PC-3 (cell line): ENCODE data around the gene HSPB6. TPM values are rescaled to one million over a fixed set of nuclear protein-coding genes. Genes with fewer than 3 reads are reported as not detected.

ENCODE experiments used
- ATAC-seq: fragments of 200-7000 bp; cut with Tn5 transposase; 2 replicates; pipeline ENCODE4 v1.9.1; 2020; ENCODE audit warnings: mild to moderate bottlenecking, moderate library complexity
- BruUV-seq: library from RNA; stranded (reverse); fragments of 400-500 nt; replicated peaks from 2 replicates; lab custom pipeline; 2021; lab: Mats Ljungman, UMichigan
- CTCF ChIA-PET: fragments of 300-600 bp; sonication (Branson Sonifier 250); formaldehyde crosslinking; loops from one replicate; lab custom pipeline; 2022; ENCODE audit warnings: antibody characterized with exemption; lab: Charles Lee
- POLR2A ChIA-PET: fragments of 300-600 bp; sonication (Branson Sonifier 250); formaldehyde crosslinking; loops from one replicate; lab custom pipeline; 2022; ENCODE audit warnings: antibody characterized with exemption; ENCODE audit not compliant: unreplicated experiment; lab: Charles Lee
- DNase-seq: peaks from one replicate; pipeline ENCODE4 v3.0.0-alpha.2; 2015
- H2AFZ ChIP-seq: fragments of 300-600 bp; sonication (generic); 2 replicates; pipeline ENCODE4 v1.6.0; 2016; ENCODE audit warnings: antibody characterized with exemption, low read length
- H3F3A ChIP-seq: fragments of 300-600 bp; sonication (generic); one replicate; pipeline ENCODE4 v1.6.0; 2017; ENCODE audit warnings: antibody characterized with exemption, low read length, control low read depth, mild to moderate bottlenecking; ENCODE audit not compliant: unreplicated experiment
- H3K27ac ChIP-seq: fragments of 300-600 bp; sonication (generic); 2 replicates; pipeline ENCODE4 v1.5.1; 2016; ENCODE audit warnings: mild to moderate bottlenecking, low read length
- H3K27me3 ChIP-seq: fragments of 300-600 bp; sonication (generic); 2 replicates; pipeline ENCODE4 v1.6.1; 2016; ENCODE audit warnings: low read length, mixed read lengths
- H3K36me3 ChIP-seq: fragments of 300-600 bp; sonication (generic); 2 replicates; pipeline ENCODE4 v1.6.1; 2016; ENCODE audit warnings: low read depth, mixed run types, low read length, mixed read lengths
- H3K4me1 ChIP-seq: fragments of 300-600 bp; sonication (generic); 2 replicates; pipeline ENCODE4 v1.5.1; 2016; ENCODE audit warnings: low read length; ENCODE audit not compliant: insufficient read depth
- H3K4me2 ChIP-seq: fragments of 300-600 bp; sonication (generic); 2 replicates; pipeline ENCODE4 v1.6.0; 2016; ENCODE audit warnings: low read length
- H3K4me3 ChIP-seq: fragments of 300-600 bp; sonication (generic); 2 replicates; pipeline ENCODE4 v1.5.1; 2016; ENCODE audit warnings: mild to moderate bottlenecking, low read length, mixed read lengths
- H3K79me2 ChIP-seq: fragments of 300-600 bp; sonication (generic); 2 replicates; pipeline ENCODE4 v1.6.1; 2017; ENCODE audit warnings: low read length, mixed read lengths
- H3K9ac ChIP-seq: fragments of 300-600 bp; sonication (generic); 2 replicates; pipeline ENCODE4 v1.6.0; 2016; ENCODE audit warnings: mild to moderate bottlenecking, low read length
- H3K9me2 ChIP-seq: fragments of 300-600 bp; sonication (generic); replicated peaks from 2 replicates; pipeline ENCODE4 v1.6.1; 2016; ENCODE audit warnings: mixed run types, low read length, mixed read lengths
- H3K9me3 ChIP-seq: fragments of 300-600 bp; sonication (generic); 2 replicates; pipeline ENCODE4 v1.6.1; 2016; ENCODE audit warnings: low read length, mixed read lengths
- H4K20me1 ChIP-seq: fragments of 300-600 bp; sonication (generic); 2 replicates; pipeline ENCODE4 v1.6.1; 2016; ENCODE audit warnings: low read length, mixed read lengths
- EZH2 ChIP-seq: fragments of 300-600 bp; sonication (generic); IDR thresholded peaks from one replicate; pipeline ENCODE4 v1.6.1; 2017; ENCODE audit warnings: antibody characterized with exemption, mild to moderate bottlenecking, low read length; ENCODE audit not compliant: unreplicated experiment
- EZH2phosphoT487 ChIP-seq: fragments of 300-600 bp; sonication (generic); IDR thresholded peaks from 2 replicates; pipeline ENCODE4 v1.6.1; 2018; ENCODE audit warnings: mild to moderate bottlenecking, antibody characterized with exemption, low read length, borderline replicate concordance
- intact Hi-C: fragments of 100-400 bp; cut with micrococcal nuclease; formaldehyde crosslinking; loops from 2 replicates; pipeline ENCODE4 v1.9.0; 2023
- total RNA-seq: library from RNA; depleted of rRNA; stranded (reverse); fragments of >200 nt; gene quantifications from 2 replicates; pipeline ENCODE4 v1.2.3, GENCODE V29; 2014
- TF ChIP-seq, protein P1 (sequence below): fragments of 300-600 bp; sonication (generic); conservative IDR thresholded peaks from 2 replicates; pipeline ENCODE4 v1.5.1; 2017; ENCODE audit warnings: antibody characterized with exemption, low read depth, mild to moderate bottlenecking, low read length

The HSPB6 gene
- total RNA-seq, 1 experiment from 2014 or later = not detected

DNA sequence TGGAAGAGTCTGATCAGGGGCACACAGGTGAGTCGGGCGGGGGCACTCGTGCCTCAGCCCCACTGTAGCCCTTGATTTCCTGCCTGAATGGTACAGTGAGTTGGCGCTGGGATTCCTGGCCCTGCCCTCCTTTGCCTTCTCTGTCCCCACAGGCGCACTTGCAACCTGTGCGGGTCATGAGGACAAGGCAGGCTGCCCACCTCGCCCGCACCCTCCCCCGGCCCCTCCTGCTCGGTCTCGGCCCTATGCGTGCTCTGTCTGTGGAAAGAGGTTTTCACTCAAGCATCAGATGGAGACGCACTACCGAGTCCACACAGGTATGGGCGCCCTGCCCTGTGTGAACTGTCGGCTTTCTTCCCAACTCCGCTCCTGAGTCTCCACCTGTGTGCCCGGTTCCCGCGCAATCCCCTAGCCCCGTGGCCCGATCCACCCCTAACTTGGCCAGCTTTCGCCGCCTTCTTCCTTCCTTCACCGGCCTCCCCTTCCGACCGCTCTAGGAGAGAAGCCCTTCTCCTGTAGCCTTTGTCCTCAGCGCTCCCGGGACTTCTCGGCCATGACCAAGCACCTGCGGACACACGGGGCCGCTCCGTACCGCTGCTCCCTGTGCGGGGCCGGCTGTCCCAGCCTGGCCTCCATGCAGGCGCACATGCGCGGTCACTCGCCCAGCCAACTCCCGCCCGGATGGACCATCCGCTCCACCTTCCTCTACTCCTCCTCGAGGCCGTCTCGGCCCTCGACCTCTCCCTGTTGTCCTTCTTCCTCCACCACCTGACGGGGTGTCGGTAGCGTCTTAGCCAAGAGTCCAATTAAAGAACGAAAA, 40.6 kb downstream of the HSPB6 start:
- Histone ChIP-seq H2AFZ (peak overlapping the region; percentile 97), H3K4me2 (peak overlapping the region; percentile 97), H3K9me3 (no peaks in the 10 kb centered on the region), H3K4me1 (peaks cover 20% of the 10 kb centered on the region; the same call in 1 of the 2 replicates), H3K79me2 (peaks cover 33% of the 10 kb centered on the region), H3K4me3 (peak overlapping the region; percentile 91), H4K20me1 (0 out of 2 replicates have a peak, but pooled peaks cover 3% of the 10 kb centered on the region), H3K9ac (peak overlapping the region; percentile 85), H3K36me3 (no peaks in the 10 kb centered on the region; the same call in 1 of the 2 replicates), H3K27me3 (no peaks in the 10 kb centered on the region), H3K27ac (peak overlapping the region; percentile 50), H3F3A (no peaks in the 10 kb centered on the region), H3K9me2 (no peaks in the 10 kb centered on the region)
- intact Hi-C loops = loop anchor here (2.0 to 10.0 kb wide), 4 partner anchors 13 to 219 kb away; partner anchors contain the start of genes LRFN3, PSENEN, TMEM147 and U2AF1L4
- CTCF ChIA-PET = no interaction called here
- TF ChIP-seq, protein P1, sequence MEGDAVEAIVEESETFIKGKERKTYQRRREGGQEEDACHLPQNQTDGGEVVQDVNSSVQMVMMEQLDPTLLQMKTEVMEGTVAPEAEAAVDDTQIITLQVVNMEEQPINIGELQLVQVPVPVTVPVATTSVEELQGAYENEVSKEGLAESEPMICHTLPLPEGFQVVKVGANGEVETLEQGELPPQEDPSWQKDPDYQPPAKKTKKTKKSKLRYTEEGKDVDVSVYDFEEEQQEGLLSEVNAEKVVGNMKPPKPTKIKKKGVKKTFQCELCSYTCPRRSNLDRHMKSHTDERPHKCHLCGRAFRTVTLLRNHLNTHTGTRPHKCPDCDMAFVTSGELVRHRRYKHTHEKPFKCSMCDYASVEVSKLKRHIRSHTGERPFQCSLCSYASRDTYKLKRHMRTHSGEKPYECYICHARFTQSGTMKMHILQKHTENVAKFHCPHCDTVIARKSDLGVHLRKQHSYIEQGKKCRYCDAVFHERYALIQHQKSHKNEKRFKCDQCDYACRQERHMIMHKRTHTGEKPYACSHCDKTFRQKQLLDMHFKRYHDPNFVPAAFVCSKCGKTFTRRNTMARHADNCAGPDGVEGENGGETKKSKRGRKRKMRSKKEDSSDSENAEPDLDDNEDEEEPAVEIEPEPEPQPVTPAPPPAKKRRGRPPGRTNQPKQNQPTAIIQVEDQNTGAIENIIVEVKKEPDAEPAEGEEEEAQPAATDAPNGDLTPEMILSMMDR = no peak
- no peak for TF ChIP-seq EZH2
- no peak for TF ChIP-seq EZH2phosphoT487
- DNase-seq (peak; percentile 33), ATAC-seq (peak; percentile 23)
- BruUV-seq = no TSS peak
- POLR2A ChIA-PET = no interaction called here

DNA sequence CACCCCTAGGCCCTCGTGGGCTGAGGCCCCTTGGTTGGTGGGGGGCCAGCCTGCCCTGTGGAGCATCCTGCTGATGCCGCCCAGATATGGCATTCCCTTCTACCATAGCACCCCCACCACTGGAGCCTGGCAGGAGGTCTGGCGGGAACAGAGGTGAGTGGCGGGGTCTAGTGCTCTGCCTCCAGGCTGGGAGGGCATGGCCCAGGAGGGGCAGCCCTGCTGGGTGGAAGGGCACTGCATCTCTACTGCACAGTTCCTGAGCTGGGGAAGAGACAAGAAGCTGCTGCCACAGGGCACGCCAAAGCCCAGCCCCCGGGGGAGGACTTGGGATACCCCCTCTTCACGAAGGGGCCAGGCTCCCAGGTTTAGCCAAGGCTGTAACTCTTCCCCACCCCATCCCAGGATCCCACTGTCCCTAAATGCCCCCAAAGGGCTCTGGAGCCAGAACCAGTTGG, 41.4 kb downstream of the HSPB6 start:
- H3K9me2 ChIP-seq = no peaks in the 10 kb centered on the region
- no peaks in the 10 kb centered on the region; the same call in 1 of the 2 replicates for H3K36me3 ChIP-seq
- H3K4me2 ChIP-seq = peak overlapping the region; percentile 97
- H3K79me2 ChIP-seq = peaks cover 33% of the 10 kb centered on the region
- peak overlapping the region; percentile 91; the same call in 1 of the 2 replicates for H3K4me3 ChIP-seq
- no peak overlapping the region for H3K27ac ChIP-seq
- DNase-seq (no peak), ATAC-seq (no peak)
- H3K27me3 ChIP-seq = no peaks in the 10 kb centered on the region
- ChIA-PET CTCF (no interaction called here), POLR2A (no interaction called here)
- intact Hi-C loops = loop anchor here (5.0 to 10.0 kb wide), 2 partner anchors 168 to 219 kb away; partner anchors contain the start of genes LRFN3 and TMEM147
- 0 out of 2 replicates have a peak, but pooled peaks cover 3% of the 10 kb centered on the region for H4K20me1 ChIP-seq
- H2AFZ ChIP-seq = no peak overlapping the region
- no peak overlapping the region for H3K9ac ChIP-seq
- H3K4me1 ChIP-seq = peaks cover 20% of the 10 kb centered on the region; the same call in 1 of the 2 replicates
- H3K9me3 ChIP-seq = no peaks in the 10 kb centered on the region
- H3F3A ChIP-seq = no peaks in the 10 kb centered on the region
- BruUV-seq = no TSS peak
- TF ChIP-seq EZH2phosphoT487 = no peak
- no peak for TF ChIP-seq EZH2
- TF ChIP-seq, protein P1 = no peak
